Lung (tissue), 12 donors: Measurements from ENCODE around the gene CD22. TPM values are rescaled to one million over a fixed set of nuclear protein-coding genes. Genes with fewer than 3 reads are reported as not detected.

Experiments
- ATAC-seq: fragments of 200-7000 bp; cut with Tn5 transposase; one replicate; pipeline ENCODE4 v1.9.1; 2020; ENCODE audit warnings: moderate number of reproducible peaks; ENCODE audit not compliant: insufficient read depth, low FRiP score
- DNase-seq, 3 donors: peaks; one replicate each; pipeline ENCODE4 v3.0.0-alpha.2; 2013 to 2017
- H3K27ac ChIP-seq, 2 donors: one replicate each; pipeline ENCODE4 v1.5.1; 2013; ENCODE audit warnings: mild to moderate bottlenecking in 2 of 2, moderate library complexity in 2 of 2, control low read depth in 1 of 2, inconsistent platforms in 1 of 2, low read depth in 1 of 2, low read length in 1 of 2
- H3K27me3 ChIP-seq, 3 donors: one replicate each; pipeline ENCODE4 v1.5.1; 2013; ENCODE audit warnings: low read length in 2 of 3; ENCODE audit not compliant: control insufficient read depth in 3 of 3, insufficient read depth in 3 of 3
- H3K36me3 ChIP-seq, 4 donors: one replicate each; pipeline ENCODE4 v1.5.1; 2013; ENCODE audit warnings: low read length in 4 of 4, mild to moderate bottlenecking in 1 of 4, moderate library complexity in 1 of 4; ENCODE audit not compliant: control insufficient read depth in 4 of 4, insufficient read depth in 4 of 4
- H3K4me1 ChIP-seq, 5 donors: one replicate each; pipeline ENCODE4 v1.5.1; 2013; ENCODE audit warnings: low read length in 5 of 5, mild to moderate bottlenecking in 2 of 5, moderate library complexity in 1 of 5; ENCODE audit not compliant: control insufficient read depth in 5 of 5, insufficient read depth in 5 of 5
- H3K4me3 ChIP-seq: one replicate; pipeline ENCODE4 v1.5.1; 2013; ENCODE audit warnings: mild to moderate bottlenecking, control low read depth, moderate library complexity
- H3K9ac ChIP-seq, 2 donors: one replicate each; pipeline ENCODE4 v1.5.1; 2013; ENCODE audit warnings: low read length in 2 of 2, control low read depth in 1 of 2; ENCODE audit not compliant: insufficient read depth in 1 of 2
- H3K9me3 ChIP-seq, 4 donors: one replicate each; pipeline ENCODE4 v1.5.1; 2013; ENCODE audit warnings: low read length in 3 of 4, mild to moderate bottlenecking in 1 of 4, moderate library complexity in 1 of 4; ENCODE audit not compliant: control insufficient read depth in 4 of 4, insufficient read depth in 3 of 4
- WGBS, 2 donors: extraction: QIAGEN DNeasy Blood & Tissue Kit; methylation state at CpG; one replicate each; pipeline ENCODE4 v1.1.7; 2013; 5-methylcytosine and 5-hydroxymethylcytosine counted together
- polyA plus RNA-seq, 2 donors: library from polyadenylated mRNA; stranded (reverse); fragments of 200-250 nt; gene quantifications; one replicate each; pipeline ENCODE4 v1.2.1, GENCODE V29; 2013
- total RNA-seq, 2 donors: library from RNA; depleted of rRNA in 1 of 2; stranded (reverse); fragments of >200 nt in 1 of 2; gene quantifications; one replicate each; pipeline ENCODE4 v1.2.1, GENCODE V29; 2014 to 2021
- TF ChIP-seq, protein P1 (sequence below): IDR thresholded peaks from 2 replicates; pipeline ENCODE4 v1.5.1; 2012; ENCODE audit warnings: mild to moderate bottlenecking; ENCODE audit errors: control extremely low read depth, extremely low read depth
- donor health status: control.
- donor health status: control.
- donor health status: Bipolar disorder and iron deficiency.
- donor health status: healthy.
- donor health status: DM: yes; HTN: yes; CAD: no.

The CD22 gene
- total and polyA plus RNA-seq, 4 donors: 4.7 to 53.8 (median 30.7) TPM

DNA sequence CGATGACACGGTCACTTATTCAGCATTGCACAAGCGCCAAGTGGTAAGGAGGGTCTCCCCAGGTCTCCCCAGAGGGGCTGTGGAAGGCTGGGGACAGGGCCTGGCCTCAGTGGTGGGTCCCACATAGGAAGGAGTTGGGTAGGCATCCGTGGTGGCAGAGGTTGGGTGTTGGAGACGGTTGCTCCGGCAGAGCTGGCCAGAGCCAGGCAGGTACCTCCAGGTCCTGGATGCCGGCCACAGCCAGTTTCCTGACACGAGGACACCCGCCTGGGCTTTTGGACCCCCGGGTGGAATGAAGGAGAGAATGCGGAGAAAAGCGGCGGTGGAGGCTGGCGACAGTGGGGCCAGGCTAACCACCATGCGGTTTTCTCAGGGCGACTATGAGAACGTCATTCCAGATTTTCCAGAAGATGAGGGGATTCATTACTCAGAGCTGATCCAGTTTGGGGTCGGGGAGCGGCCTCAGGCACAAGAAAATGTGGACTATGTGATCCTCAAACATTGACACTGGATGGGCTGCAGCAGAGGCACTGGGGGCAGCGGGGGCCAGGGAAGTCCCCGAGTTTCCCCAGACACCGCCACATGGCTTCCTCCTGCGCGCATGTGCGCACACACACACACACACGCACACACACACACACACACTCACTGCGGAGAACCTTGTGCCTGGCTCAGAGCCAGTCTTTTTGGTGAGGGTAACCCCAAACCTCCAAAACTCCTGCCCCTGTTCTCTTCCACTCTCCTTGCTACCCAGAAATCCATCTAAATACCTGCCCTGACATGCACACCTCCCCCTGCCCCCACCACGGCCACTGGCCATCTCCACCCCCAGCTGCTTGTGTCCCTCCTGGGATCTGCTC is 17.4 kb downstream of the CD22 start:
- WGBS, 2 donors: 56 to 64% methylated on average over 28 of the region's 28 CpGs
- Histone ChIP-seq H3K9ac (no peak overlapping the region), H3K9me3 (no peaks in the 10 kb centered on the region), H3K27me3 (no peaks in the 10 kb centered on the region), H3K27ac (no peak overlapping the region), H3K4me1 (no peaks in the 10 kb centered on the region), H3K4me3 (no peak overlapping the region), H3K36me3 (no peaks in the 10 kb centered on the region)
- ATAC-seq: no peak
- no peak for DNase-seq
- TF ChIP-seq, protein P1, sequence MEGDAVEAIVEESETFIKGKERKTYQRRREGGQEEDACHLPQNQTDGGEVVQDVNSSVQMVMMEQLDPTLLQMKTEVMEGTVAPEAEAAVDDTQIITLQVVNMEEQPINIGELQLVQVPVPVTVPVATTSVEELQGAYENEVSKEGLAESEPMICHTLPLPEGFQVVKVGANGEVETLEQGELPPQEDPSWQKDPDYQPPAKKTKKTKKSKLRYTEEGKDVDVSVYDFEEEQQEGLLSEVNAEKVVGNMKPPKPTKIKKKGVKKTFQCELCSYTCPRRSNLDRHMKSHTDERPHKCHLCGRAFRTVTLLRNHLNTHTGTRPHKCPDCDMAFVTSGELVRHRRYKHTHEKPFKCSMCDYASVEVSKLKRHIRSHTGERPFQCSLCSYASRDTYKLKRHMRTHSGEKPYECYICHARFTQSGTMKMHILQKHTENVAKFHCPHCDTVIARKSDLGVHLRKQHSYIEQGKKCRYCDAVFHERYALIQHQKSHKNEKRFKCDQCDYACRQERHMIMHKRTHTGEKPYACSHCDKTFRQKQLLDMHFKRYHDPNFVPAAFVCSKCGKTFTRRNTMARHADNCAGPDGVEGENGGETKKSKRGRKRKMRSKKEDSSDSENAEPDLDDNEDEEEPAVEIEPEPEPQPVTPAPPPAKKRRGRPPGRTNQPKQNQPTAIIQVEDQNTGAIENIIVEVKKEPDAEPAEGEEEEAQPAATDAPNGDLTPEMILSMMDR: no peak

DNA sequence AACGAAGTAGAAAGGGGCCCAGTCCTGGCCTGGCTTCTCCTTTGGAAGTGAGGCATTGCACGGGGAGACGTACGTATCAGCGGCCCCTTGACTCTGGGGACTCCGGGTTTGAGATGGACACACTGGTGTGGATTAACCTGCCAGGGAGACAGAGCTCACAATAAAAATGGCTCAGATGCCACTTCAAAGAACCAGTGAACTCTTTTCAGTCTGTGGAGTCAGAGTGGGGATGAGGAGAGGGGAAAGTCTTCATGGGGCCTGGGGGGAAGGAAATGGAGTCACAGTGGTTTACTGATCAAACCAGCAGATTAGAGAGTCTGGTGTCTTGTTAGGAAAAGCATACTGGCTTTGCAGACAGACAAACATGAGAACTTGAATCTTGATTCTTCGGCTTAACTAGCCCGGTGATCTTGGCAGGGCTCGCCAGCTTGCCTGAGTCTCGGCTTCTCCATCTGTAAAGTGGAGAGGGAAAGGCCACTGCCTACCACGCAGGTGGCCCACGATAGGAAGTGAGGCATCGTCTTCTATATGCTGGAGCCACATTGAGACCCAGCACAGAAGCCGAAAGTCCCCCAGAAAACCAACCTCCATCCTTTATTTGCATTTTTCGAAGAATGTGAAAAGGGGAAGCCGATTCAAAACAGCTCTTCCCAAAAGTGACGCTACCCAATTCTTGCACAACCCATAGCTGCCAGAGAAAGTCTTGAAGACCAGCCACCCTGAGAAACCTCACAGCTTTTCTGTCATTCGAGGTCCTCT is 18.4 kb downstream of the CD22 start, which contains the start of gene FFAR1:
FFAR1 (plus strand) TSS at position 732 of the 759 bp plus-strand sequence. CDS start 3,650 bp downstream, outside the sequence.
- H3K9ac ChIP-seq: no peak within 1 kb of the TSS
- 28 to 44% methylated on average over 18 of the region's 18 CpGs for WGBS, 2 donors
- DNase-seq (no peak), ATAC-seq (no peak)
- H3K27me3 ChIP-seq: no peaks in the 10 kb centered on the region
- H3K4me1 ChIP-seq: no peaks in the 10 kb centered on the region
- TF ChIP-seq, protein P1: no peak
- no peak within 1 kb of the TSS for H3K27ac ChIP-seq
- no peaks in the 10 kb centered on the region for H3K36me3 ChIP-seq
- no peaks in the 10 kb centered on the region for H3K9me3 ChIP-seq
- no peak within 1 kb of the TSS for H3K4me3 ChIP-seq

- WGBS, 2 donors: 67 to 70% methylated on average over 7 of the region's 7 CpGs
Observed at GRCh38 chr19:35347930-35348298, 18.9 kb downstream of the CD22 start.

More at GRCh38 chr19:35347930-35348298, 18.9 kb downstream of the CD22 start:
- no peaks in the 10 kb centered on the region for H3K9me3 ChIP-seq
- no peaks in the 10 kb centered on the region for H3K27me3 ChIP-seq
- H3K9ac ChIP-seq: no peak overlapping the region
- TF ChIP-seq, protein P1: no peak
- peaks cover 0 to under 1% (median 0%) of the 10 kb centered on the region in 5 donors for H3K4me1 ChIP-seq
- no peak overlapping the region for H3K27ac ChIP-seq
- no peak overlapping the region for H3K4me3 ChIP-seq
- no peak for ATAC-seq
- no peak for DNase-seq
- no peaks in the 10 kb centered on the region for H3K36me3 ChIP-seq
